ENCODE measurements around the gene KAT8. TPM values are rescaled to one million over a fixed set of nuclear protein-coding genes. Genes with fewer than 3 reads are reported as not detected.
A peak's percentile ranks its signal among the peaks of the same experiment; 100 is the strongest.

Gene KAT8
- polyA plus RNA-seq, 1 experiment, result 23.0 TPM

DNA sequence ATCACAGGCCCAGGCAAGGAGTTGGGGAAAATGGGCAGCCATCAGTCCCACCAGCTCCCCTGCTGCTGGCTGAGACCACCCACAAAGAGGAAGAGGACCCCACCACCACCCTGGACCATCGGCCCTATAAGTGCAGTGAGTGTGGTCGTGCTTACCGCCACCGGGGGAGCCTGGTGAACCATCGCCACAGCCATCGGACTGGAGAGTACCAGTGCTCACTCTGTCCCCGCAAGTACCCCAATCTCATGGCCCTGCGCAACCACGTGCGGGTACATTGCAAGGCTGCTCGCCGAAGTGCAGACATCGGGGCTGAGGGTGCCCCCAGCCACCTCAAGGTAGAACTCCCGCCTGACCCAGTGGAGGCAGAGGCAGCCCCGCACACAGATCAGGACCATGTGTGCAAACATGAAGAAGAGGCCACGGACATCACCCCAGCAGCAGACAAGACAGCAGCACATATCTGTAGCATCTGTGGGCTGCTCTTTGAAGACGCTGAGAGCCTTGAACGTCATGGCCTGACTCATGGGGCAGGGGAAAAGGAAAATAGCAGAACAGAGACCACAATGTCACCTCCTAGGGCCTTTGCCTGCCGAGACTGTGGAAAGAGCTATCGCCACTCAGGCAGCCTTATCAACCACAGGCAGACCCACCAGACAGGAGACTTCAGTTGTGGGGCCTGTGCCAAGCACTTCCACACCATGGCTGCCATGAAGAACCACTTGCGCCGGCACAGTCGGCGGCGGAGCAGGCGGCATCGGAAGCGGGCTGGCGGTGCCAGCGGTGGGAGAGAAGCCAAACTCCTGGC is 39.7 kb upstream of the KAT8 start:
- Histone ChIP-seq H3K9me3 (ENCODE audit: control insufficient read depth, insufficient read depth, low read length) (peaks cover 4% of the 10 kb centered on the region; the same call in 1 of the 2 replicates), H3K4me3 (ENCODE audit: low read depth, low read length) (no peak overlapping the region), H3K27ac (ENCODE audit: low read depth, low read length) (no peak overlapping the region), H3K27me3 (ENCODE audit: control insufficient read depth, insufficient read depth, low read length) (no peaks in the 10 kb centered on the region)
- TF ChIP-seq, protein P1, sequence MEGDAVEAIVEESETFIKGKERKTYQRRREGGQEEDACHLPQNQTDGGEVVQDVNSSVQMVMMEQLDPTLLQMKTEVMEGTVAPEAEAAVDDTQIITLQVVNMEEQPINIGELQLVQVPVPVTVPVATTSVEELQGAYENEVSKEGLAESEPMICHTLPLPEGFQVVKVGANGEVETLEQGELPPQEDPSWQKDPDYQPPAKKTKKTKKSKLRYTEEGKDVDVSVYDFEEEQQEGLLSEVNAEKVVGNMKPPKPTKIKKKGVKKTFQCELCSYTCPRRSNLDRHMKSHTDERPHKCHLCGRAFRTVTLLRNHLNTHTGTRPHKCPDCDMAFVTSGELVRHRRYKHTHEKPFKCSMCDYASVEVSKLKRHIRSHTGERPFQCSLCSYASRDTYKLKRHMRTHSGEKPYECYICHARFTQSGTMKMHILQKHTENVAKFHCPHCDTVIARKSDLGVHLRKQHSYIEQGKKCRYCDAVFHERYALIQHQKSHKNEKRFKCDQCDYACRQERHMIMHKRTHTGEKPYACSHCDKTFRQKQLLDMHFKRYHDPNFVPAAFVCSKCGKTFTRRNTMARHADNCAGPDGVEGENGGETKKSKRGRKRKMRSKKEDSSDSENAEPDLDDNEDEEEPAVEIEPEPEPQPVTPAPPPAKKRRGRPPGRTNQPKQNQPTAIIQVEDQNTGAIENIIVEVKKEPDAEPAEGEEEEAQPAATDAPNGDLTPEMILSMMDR (IDR thresholded peaks at IDR 0.05; ENCODE audit: low read depth, low read length), result 0 out of 2 replicates have a peak, but pooled peaks have one; percentile 3
- ChIA-PET CTCF (no interaction called here), POLR2A (no interaction called here)
- DNase-seq (ENCODE audit: low read depth, low spot score), result no peak

DNA sequence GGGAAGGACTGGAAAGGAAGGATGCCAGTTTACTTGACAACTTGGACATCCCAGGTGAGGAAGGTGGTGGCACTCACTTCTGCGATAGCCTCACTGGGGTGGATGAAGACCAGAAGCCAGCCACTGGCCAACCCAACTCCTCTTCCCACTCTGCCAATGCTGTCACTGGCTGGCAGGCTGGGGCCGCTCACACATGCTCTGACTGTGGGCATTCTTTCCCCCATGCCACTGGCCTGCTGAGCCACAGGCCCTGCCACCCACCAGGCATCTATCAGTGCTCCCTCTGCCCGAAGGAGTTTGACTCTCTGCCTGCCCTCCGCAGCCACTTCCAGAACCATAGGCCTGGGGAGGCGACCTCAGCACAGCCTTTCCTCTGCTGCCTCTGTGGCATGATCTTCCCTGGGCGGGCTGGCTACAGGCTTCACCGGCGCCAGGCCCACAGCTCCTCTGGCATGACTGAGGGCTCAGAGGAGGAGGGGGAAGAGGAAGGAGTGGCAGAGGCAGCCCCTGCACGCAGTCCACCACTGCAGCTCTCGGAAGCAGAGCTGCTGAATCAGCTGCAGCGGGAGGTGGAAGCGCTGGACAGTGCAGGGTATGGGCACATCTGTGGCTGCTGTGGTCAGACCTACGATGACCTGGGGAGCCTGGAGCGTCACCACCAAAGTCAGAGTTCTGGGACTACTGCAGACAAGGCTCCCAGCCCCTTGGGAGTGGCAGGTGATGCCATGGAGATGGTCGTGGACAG is 38.7 kb upstream of the KAT8 start:
- CTCF ChIA-PET, result no interaction called here

DNA sequence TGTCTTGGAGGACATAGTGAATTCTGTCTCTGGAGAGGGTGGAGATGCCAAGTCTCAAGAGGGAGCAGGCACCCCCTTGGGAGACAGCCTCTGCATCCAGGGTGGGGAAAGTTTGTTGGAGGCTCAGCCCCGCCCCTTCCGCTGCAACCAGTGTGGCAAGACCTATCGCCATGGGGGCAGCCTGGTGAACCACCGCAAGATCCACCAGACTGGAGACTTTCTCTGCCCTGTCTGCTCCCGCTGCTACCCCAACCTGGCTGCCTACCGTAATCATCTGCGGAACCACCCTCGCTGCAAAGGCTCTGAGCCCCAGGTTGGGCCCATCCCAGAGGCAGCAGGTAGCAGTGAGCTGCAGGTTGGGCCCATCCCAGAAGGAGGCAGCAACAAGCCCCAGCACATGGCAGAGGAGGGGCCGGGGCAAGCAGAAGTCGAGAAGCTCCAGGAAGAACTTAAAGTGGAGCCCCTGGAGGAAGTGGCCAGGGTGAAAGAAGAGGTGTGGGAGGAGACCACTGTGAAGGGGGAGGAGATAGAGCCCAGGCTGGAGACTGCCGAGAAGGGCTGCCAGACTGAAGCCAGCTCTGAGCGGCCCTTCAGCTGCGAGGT is 38.0 kb upstream of the KAT8 start:
- TF ChIP-seq, protein P1 (IDR thresholded peaks at IDR 0.05; ENCODE audit: low read depth, low read length), result no peak
- Histone ChIP-seq H3K27me3 (ENCODE audit: control insufficient read depth, insufficient read depth, low read length) (no peaks in the 10 kb centered on the region), H3K27ac (ENCODE audit: low read depth, low read length) (no peak overlapping the region), H3K9me3 (ENCODE audit: control insufficient read depth, insufficient read depth, low read length) (peaks cover 2% of the 10 kb centered on the region; the same call in 1 of the 2 replicates), H3K4me3 (ENCODE audit: low read depth, low read length) (no peak overlapping the region)
- DNase-seq (ENCODE audit: low read depth, low spot score), result no peak
- ChIA-PET POLR2A (no interaction called here), CTCF (no interaction called here)

More for the DNA sequence above, 38.7 kb upstream of the KAT8 start:
- POLR2A ChIA-PET, result no interaction called here
- H3K27me3 ChIP-seq (ENCODE audit: control insufficient read depth, insufficient read depth, low read length), result no peaks in the 10 kb centered on the region
- no peak overlapping the region for H3K27ac ChIP-seq (ENCODE audit: low read depth, low read length)
- H3K9me3 ChIP-seq (ENCODE audit: control insufficient read depth, insufficient read depth, low read length), result peaks cover 4% of the 10 kb centered on the region; the same call in 1 of the 2 replicates
- no peak for DNase-seq (ENCODE audit: low read depth, low spot score)
- no peak overlapping the region for H3K4me3 ChIP-seq (ENCODE audit: low read depth, low read length)
- TF ChIP-seq, protein P1 (IDR thresholded peaks at IDR 0.05; ENCODE audit: low read depth, low read length), result no peak

DNA sequence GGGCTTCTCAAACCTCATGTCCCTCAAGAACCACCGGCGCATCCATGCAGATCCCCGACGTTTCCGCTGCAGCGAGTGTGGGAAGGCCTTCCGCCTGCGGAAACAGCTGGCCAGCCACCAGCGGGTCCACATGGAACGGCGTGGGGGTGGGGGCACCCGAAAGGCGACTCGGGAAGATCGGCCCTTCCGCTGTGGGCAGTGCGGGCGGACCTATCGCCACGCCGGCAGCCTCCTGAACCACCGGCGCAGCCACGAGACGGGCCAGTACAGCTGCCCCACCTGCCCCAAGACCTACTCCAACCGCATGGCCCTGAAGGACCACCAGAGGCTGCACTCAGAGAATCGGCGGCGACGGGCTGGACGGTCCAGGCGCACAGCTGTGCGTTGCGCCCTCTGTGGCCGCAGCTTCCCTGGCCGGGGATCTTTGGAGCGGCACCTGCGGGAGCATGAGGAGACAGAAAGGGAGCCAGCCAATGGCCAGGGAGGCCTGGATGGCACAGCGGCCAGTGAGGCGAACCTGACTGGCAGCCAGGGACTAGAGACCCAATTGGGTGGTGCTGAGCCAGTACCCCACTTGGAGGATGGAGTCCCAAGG is 37.3 kb upstream of the KAT8 start:
- H3K27ac ChIP-seq (ENCODE audit: low read depth, low read length), result no peak overlapping the region
- ChIA-PET POLR2A (no interaction called here), CTCF (no interaction called here)
- TF ChIP-seq, protein P1 (IDR thresholded peaks at IDR 0.05; ENCODE audit: low read depth, low read length), result no peak
- no peak overlapping the region for H3K4me3 ChIP-seq (ENCODE audit: low read depth, low read length)
- H3K9me3 ChIP-seq (ENCODE audit: control insufficient read depth, insufficient read depth, low read length), result no peaks in the 10 kb centered on the region; the same call in 1 of the 2 replicates
- DNase-seq (ENCODE audit: low read depth, low spot score), result no peak
- no peaks in the 10 kb centered on the region for H3K27me3 ChIP-seq (ENCODE audit: control insufficient read depth, insufficient read depth, low read length)
